Esophagus (tissue), 2 donors: ENCODE results near the gene C12orf43. TPM values are rescaled to one million over a fixed set of nuclear protein-coding genes. Genes with fewer than 3 reads are reported as not detected.

ENCODE experiments used
- H3K27ac ChIP-seq, 2 donors: one replicate each; pipeline ENCODE4 v1.5.1; 2013; ENCODE audit warnings: low read depth in 2 of 2, mild to moderate bottlenecking in 2 of 2, inconsistent platforms in 1 of 2, low read length in 1 of 2, moderate library complexity in 1 of 2
- H3K27me3 ChIP-seq, 2 donors: one replicate each; pipeline ENCODE4 v1.6.1; 2013; ENCODE audit warnings: low read length in 2 of 2, control low read depth in 1 of 2, mild to moderate bottlenecking in 1 of 2; ENCODE audit not compliant: insufficient read depth in 2 of 2, control insufficient read depth in 1 of 2
- H3K36me3 ChIP-seq, 2 donors: one replicate each; pipeline ENCODE4 v1.6.1; 2013; ENCODE audit warnings: low read length in 1 of 2; ENCODE audit not compliant: control insufficient read depth in 2 of 2, insufficient read depth in 2 of 2
- H3K4me1 ChIP-seq, 2 donors: one replicate each; pipeline ENCODE4 v1.6.1; 2013; ENCODE audit warnings: low read length in 1 of 2; ENCODE audit not compliant: control insufficient read depth in 2 of 2, insufficient read depth in 2 of 2
- H3K4me3 ChIP-seq, 2 donors: one replicate each; pipeline ENCODE4 v1.5.1; 2013; ENCODE audit warnings: low read length in 2 of 2, mild to moderate bottlenecking in 2 of 2, low read depth in 1 of 2, moderate library complexity in 1 of 2
- H3K9me3 ChIP-seq, 2 donors: one replicate each; pipeline ENCODE4 v1.6.1; 2013; ENCODE audit warnings: mild to moderate bottlenecking in 2 of 2, low read depth in 1 of 2, low read length in 1 of 2, moderate library complexity in 1 of 2; ENCODE audit not compliant: control insufficient read depth in 2 of 2, insufficient read depth in 1 of 2
- WGBS, 2 donors: extraction: QIAGEN DNeasy Blood & Tissue Kit; methylation state at CpG; one replicate each; pipeline ENCODE4 v1.1.7; 2013; 5-methylcytosine and 5-hydroxymethylcytosine counted together
- polyA plus RNA-seq, 2 donors: library from polyadenylated mRNA; stranded (reverse); fragments of 200-250 nt; gene quantifications; one replicate each; pipeline ENCODE4 v1.2.3, GENCODE V29; 2013
- donor health status: healthy with polysubstance abuse.
- donor health status: Bipolar disorder and iron deficiency.

C12orf43 gene
- polyA plus RNA-seq, 2 donors: 5.4 to 9.2 TPM

- Histone ChIP-seq H3K9me3 (no peaks in the 10 kb centered on the region), H3K27me3 (no peaks in the 10 kb centered on the region), H3K4me3 (no peak overlapping the region), H3K4me1 (no peaks in the 10 kb centered on the region), H3K36me3 (no peaks in the 10 kb centered on the region), H3K27ac (no peak overlapping the region)
- 55 to 65% methylated on average over 6 of the region's 6 CpGs for WGBS, 2 donors
Measured at GRCh38 chr12:120981407-120981941, 34.8 kb downstream of the C12orf43 start.

DNA sequence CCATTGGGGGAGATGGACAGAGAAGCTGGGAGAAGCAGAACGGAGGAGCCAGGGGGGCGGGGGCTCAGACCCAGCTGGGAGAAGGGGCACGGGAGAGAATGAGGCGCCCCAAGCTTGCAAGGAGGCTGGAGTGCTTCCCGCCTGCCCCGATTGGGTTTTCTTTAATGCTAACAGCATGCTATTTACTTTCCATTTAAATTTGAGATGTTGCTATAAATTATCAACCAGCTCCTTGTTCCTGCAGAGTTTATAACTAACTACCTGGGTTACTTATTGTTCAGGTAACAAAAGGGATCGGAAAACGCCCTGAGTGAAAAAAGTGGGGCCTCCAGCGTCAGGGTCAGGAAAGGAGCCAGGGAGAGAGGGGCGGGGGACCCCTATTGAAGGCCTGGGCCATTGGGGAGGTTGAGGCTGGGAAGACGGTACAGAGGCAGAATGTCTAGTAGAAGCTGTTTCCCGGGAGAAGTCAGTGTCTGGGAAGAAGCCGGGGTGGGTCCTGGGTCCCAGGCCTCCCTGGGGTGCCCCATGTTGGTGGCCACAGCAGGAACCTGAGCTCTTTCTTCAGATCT, 35.4 kb downstream of the C12orf43 start:
- 54 to 74% methylated on average over 13 of the region's 13 CpGs for WGBS, 2 donors
- Histone ChIP-seq H3K27ac (no peak overlapping the region), H3K4me3 (no peak overlapping the region), H3K27me3 (no peaks in the 10 kb centered on the region), H3K9me3 (no peaks in the 10 kb centered on the region), H3K4me1 (no peaks in the 10 kb centered on the region), H3K36me3 (no peaks in the 10 kb centered on the region)

- H3K36me3 ChIP-seq: no peaks in the 10 kb centered on the region
- H3K27me3 ChIP-seq: no peaks in the 10 kb centered on the region
- H3K9me3 ChIP-seq: no peaks in the 10 kb centered on the region
- H3K4me3 ChIP-seq: no peak overlapping the region
- 62 to 69% methylated on average over 11 of the region's 11 CpGs for WGBS, 2 donors
- H3K4me1 ChIP-seq: no peaks in the 10 kb centered on the region
- no peak overlapping the region for H3K27ac ChIP-seq
Measured at GRCh38 chr12:120979862-120980696, 36.2 kb downstream of the C12orf43 start.

- no peak overlapping the region for H3K4me3 ChIP-seq
- H3K36me3 ChIP-seq: no peaks in the 10 kb centered on the region
- H3K27me3 ChIP-seq: no peaks in the 10 kb centered on the region
- 64 to 85% methylated on average over 10 of the region's 10 CpGs for WGBS, 2 donors
- no peaks in the 10 kb centered on the region for H3K9me3 ChIP-seq
- H3K27ac ChIP-seq: no peak overlapping the region
- H3K4me1 ChIP-seq: no peaks in the 10 kb centered on the region
Measured at GRCh38 chr12:120979220-120979861, 36.9 kb downstream of the C12orf43 start.

- peak within 1 kb of the TSS in 1 of 2 donors; percentile 14 for H3K27ac ChIP-seq
- 51 to 74% methylated on average over 40 of the region's 40 CpGs for WGBS, 2 donors
- no peaks in the 10 kb centered on the region for H3K9me3 ChIP-seq
- no peaks in the 10 kb centered on the region for H3K4me1 ChIP-seq
- no peak within 1 kb of the TSS for H3K4me3 ChIP-seq
- H3K36me3 ChIP-seq: no peaks in the 10 kb centered on the region
- no peaks in the 10 kb centered on the region for H3K27me3 ChIP-seq
Measured at GRCh38 chr12:120978296-120979219, 37.7 kb downstream of the C12orf43 start, which contains the start of gene HNF1A. HNF1A (plus strand) TSS chr12:120978543; CDS start chr12:120978769, 226 bp downstream.

- Histone ChIP-seq H3K27ac (no peak overlapping the region), H3K4me1 (no peaks in the 10 kb centered on the region), H3K4me3 (no peak overlapping the region), H3K9me3 (no peaks in the 10 kb centered on the region), H3K36me3 (no peaks in the 10 kb centered on the region), H3K27me3 (no peaks in the 10 kb centered on the region)
- WGBS, 2 donors: 66 to 89% methylated on average over 12 to 14 of the region's 14 CpGs
Measured at GRCh38 chr12:120977531-120978295, 38.6 kb downstream of the C12orf43 start.

DNA sequence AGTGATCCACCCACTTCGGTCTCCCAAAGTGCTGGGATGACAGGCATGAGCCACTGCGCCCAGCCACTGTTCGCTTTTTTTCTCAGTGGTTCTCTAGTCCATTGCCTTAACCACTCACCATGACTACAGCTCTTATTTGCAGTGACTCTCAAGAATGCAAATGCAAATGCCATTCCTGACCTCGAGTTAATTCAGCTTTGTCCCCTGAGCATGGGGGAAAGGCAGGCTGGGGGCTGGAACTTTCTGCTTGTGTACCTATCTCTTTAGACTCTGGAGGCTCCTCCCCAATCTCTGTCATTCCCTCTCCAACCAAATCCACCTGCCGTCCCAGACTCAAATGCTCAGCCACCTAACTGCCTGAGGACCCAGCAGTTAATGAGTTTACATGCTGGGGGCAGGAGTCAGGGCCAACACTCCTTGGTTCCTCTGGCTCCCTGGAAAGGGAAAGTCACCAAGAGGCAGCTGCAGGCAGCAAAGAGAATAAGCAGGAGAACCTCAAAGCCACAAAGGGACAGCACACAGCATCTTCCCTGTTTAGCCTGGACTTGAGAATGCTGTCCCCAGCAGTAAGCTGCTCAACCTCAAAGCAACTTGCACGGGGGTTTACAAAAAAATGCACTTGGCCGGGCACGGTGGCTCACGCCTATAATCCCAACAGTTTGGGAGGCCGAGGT, 43.3 kb downstream of the C12orf43 start:
- 53 to 54% methylated on average over 10 of the region's 10 CpGs for WGBS, 2 donors
- Histone ChIP-seq H3K9me3 (no peaks in the 10 kb centered on the region), H3K4me3 (no peak overlapping the region), H3K27ac (no peak overlapping the region), H3K27me3 (no peaks in the 10 kb centered on the region), H3K36me3 (no peaks in the 10 kb centered on the region), H3K4me1 (peaks cover 0 to 3% of the 10 kb centered on the region in 2 donors)
